ENCODE data around the gene OPCML. TPM values are rescaled to one million over a fixed set of nuclear protein-coding genes. Genes with fewer than 3 reads are reported as not detected.

Gene OPCML
- total RNA-seq, 2 donors from 2014 or later, result under 0.01 TPM; not detected in 1

GRCh38 chr11:132650969-132651720 lies 881.2 kb downstream of the OPCML start:
- Histone ChIP-seq H3K27me3 (no peaks in the 10 kb centered on the region), H3K4me3 (no peak overlapping the region), H3K27ac (no peak overlapping the region), H3K36me3 (replicated peaks in 1 of 2; ENCODE audit: insufficient read depth in 1 of 2, low read depth in 2 of 2) (no peaks in the 10 kb centered on the region), H3K9me3 (no peaks in the 10 kb centered on the region), H3K4me1 (no peaks in the 10 kb centered on the region)
- TF ChIP-seq POLR2A (IDR thresholded peaks at IDR 0.05) (no peak), CTCF (IDR thresholded peaks at IDR 0.05) (no peak)
- ATAC-seq (no peak), DNase-seq (no peak)
- 75 to 77% methylated on average over 12 of the region's 12 CpGs for WGBS, 2 donors
- intact Hi-C loops (cut with DNase I), result no loop called here

- H3K27ac ChIP-seq, result no peak overlapping the region
- H3K36me3 ChIP-seq (replicated peaks in 1 of 2; ENCODE audit: insufficient read depth in 1 of 2, low read depth in 2 of 2), result no peaks in the 10 kb centered on the region
- no peak overlapping the region for H3K4me3 ChIP-seq
- DNase-seq, result no peak
- ATAC-seq, result no peak
- 80 to 84% methylated on average over 9 of the region's 9 CpGs for WGBS, 2 donors
- intact Hi-C loops (cut with DNase I), result no loop called here
- no peaks in the 10 kb centered on the region for H3K9me3 ChIP-seq
- H3K4me1 ChIP-seq, result no peaks in the 10 kb centered on the region
- TF ChIP-seq CTCF (IDR thresholded peaks at IDR 0.05), result no peak
- TF ChIP-seq POLR2A (IDR thresholded peaks at IDR 0.05), result no peak
- no peaks in the 10 kb centered on the region for H3K27me3 ChIP-seq
Measured at GRCh38 chr11:132649277-132649676, 883.0 kb downstream of the OPCML start.

- DNase-seq (no peak), ATAC-seq (no peak)
- no peaks in the 10 kb centered on the region for H3K36me3 ChIP-seq (replicated peaks in 1 of 2; ENCODE audit: insufficient read depth in 1 of 2, low read depth in 2 of 2)
- H3K27ac ChIP-seq, result no peak overlapping the region
- H3K4me1 ChIP-seq, result no peaks in the 10 kb centered on the region
- TF ChIP-seq CTCF (IDR thresholded peaks at IDR 0.05) (no peak), POLR2A (IDR thresholded peaks at IDR 0.05) (no peak)
- intact Hi-C loops (cut with DNase I), result no loop called here
- 78 to 80% methylated on average over 8 of the region's 8 CpGs for WGBS, 2 donors
- H3K4me3 ChIP-seq, result no peak overlapping the region
- no peaks in the 10 kb centered on the region for H3K9me3 ChIP-seq
- no peaks in the 10 kb centered on the region for H3K27me3 ChIP-seq
Measured at GRCh38 chr11:132648851-132649250, 883.5 kb downstream of the OPCML start.

- ATAC-seq, result no peak
- H3K9me3 ChIP-seq, result no peaks in the 10 kb centered on the region
- TF ChIP-seq POLR2A (IDR thresholded peaks at IDR 0.05), result no peak
- no peak for TF ChIP-seq CTCF (IDR thresholded peaks at IDR 0.05)
- WGBS, 2 donors, result 72 to 87% methylated on average over 2 of the region's 2 CpGs
- H3K4me1 ChIP-seq, result no peaks in the 10 kb centered on the region
- H3K27ac ChIP-seq, result no peak overlapping the region
- H3K4me3 ChIP-seq, result no peak overlapping the region
- H3K27me3 ChIP-seq, result no peaks in the 10 kb centered on the region
- DNase-seq, result no peak
- intact Hi-C loops (cut with DNase I), result no loop called here
- no peaks in the 10 kb centered on the region for H3K36me3 ChIP-seq (replicated peaks in 1 of 2; ENCODE audit: insufficient read depth in 1 of 2, low read depth in 2 of 2)
Measured at GRCh38 chr11:132646890-132647289, 885.4 kb downstream of the OPCML start.
